ENCODE data around the gene COX8C. TPM values are rescaled to one million over a fixed set of nuclear protein-coding genes. Genes with fewer than 3 reads are reported as not detected.

The COX8C gene
- total RNA-seq, 3 donors from 2014 or later, result not detected

- Mint-ChIP-seq H3K36me3 (ENCODE audit: insufficient read depth) (peaks cover 16% of the 10 kb centered on the region), H3K4me1 (ENCODE audit: low read depth) (peaks cover 34% of the 10 kb centered on the region)
Observed at GRCh38 chr14:93316716-93317115, 30.3 kb upstream of the COX8C start.

GRCh38 chr14:93317210-93317874 is 29.6 kb upstream of the COX8C start:
- peaks cover 17% of the 10 kb centered on the region for H3K36me3 Mint-ChIP-seq (ENCODE audit: insufficient read depth)
- H3K4me1 Mint-ChIP-seq (ENCODE audit: low read depth), result peaks cover 35% of the 10 kb centered on the region
- H3K9me3 Mint-ChIP-seq, result no peaks in the 10 kb centered on the region
- H3K27me3 Mint-ChIP-seq (ENCODE audit: low read depth), result no peaks in the 10 kb centered on the region
- no peak overlapping the region for H3K4me3 Mint-ChIP-seq
- DNase-seq (no peak), ATAC-seq (no peak)

More at GRCh38 chr14:93316716-93317115, 30.3 kb upstream of the COX8C start:
- DNase-seq (no peak), ATAC-seq (no peak)
- H3K9me3 Mint-ChIP-seq, result no peaks in the 10 kb centered on the region
- H3K4me3 Mint-ChIP-seq, result no peak overlapping the region
- H3K27me3 Mint-ChIP-seq (ENCODE audit: low read depth), result no peaks in the 10 kb centered on the region

GRCh38 chr14:93317875-93318807 is 28.8 kb upstream of the COX8C start:
- ATAC-seq (no peak), DNase-seq (no peak)
- Mint-ChIP-seq H3K4me1 (ENCODE audit: low read depth) (peaks cover 35% of the 10 kb centered on the region), H3K4me3 (no peak overlapping the region), H3K9me3 (no peaks in the 10 kb centered on the region), H3K36me3 (ENCODE audit: insufficient read depth) (peaks cover 17% of the 10 kb centered on the region), H3K27me3 (ENCODE audit: low read depth) (no peaks in the 10 kb centered on the region)

GRCh38 chr14:93318927-93319326 is 28.1 kb upstream of the COX8C start:
- no peak for ATAC-seq
- no peak for DNase-seq
- Mint-ChIP-seq H3K4me1 (ENCODE audit: low read depth) (peaks cover 42% of the 10 kb centered on the region), H3K36me3 (ENCODE audit: insufficient read depth) (peaks cover 25% of the 10 kb centered on the region), H3K27me3 (ENCODE audit: low read depth) (no peaks in the 10 kb centered on the region), H3K4me3 (no peak overlapping the region), H3K9me3 (no peaks in the 10 kb centered on the region)

- Mint-ChIP-seq H3K4me3 (no peak overlapping the region), H3K4me1 (ENCODE audit: low read depth) (peaks cover 42% of the 10 kb centered on the region), H3K9me3 (no peaks in the 10 kb centered on the region)
Observed at GRCh38 chr14:93319494-93319893, 27.5 kb upstream of the COX8C start.

GRCh38 chr14:93319958-93320357 is 27.0 kb upstream of the COX8C start:
- Mint-ChIP-seq H3K4me3 (no peak overlapping the region), H3K36me3 (ENCODE audit: insufficient read depth) (peaks cover 30% of the 10 kb centered on the region), H3K9me3 (no peaks in the 10 kb centered on the region), H3K27me3 (ENCODE audit: low read depth) (no peaks in the 10 kb centered on the region), H3K4me1 (ENCODE audit: low read depth) (peaks cover 46% of the 10 kb centered on the region)
- no peak for DNase-seq
- ATAC-seq, result no peak

More at GRCh38 chr14:93319494-93319893, 27.5 kb upstream of the COX8C start:
- DNase-seq (no peak), ATAC-seq (no peak)
- Mint-ChIP-seq H3K36me3 (ENCODE audit: insufficient read depth) (peaks cover 27% of the 10 kb centered on the region), H3K27me3 (ENCODE audit: low read depth) (no peaks in the 10 kb centered on the region)

- H3K36me3 Mint-ChIP-seq (ENCODE audit: insufficient read depth), result peaks cover 30% of the 10 kb centered on the region
- DNase-seq (no peak), ATAC-seq (no peak)
- no peaks in the 10 kb centered on the region for H3K27me3 Mint-ChIP-seq (ENCODE audit: low read depth)
- H3K4me3 Mint-ChIP-seq, result no peak overlapping the region
- no peaks in the 10 kb centered on the region for H3K9me3 Mint-ChIP-seq
- H3K4me1 Mint-ChIP-seq (ENCODE audit: low read depth), result peaks cover 46% of the 10 kb centered on the region
Observed at GRCh38 chr14:93320489-93320888, 26.5 kb upstream of the COX8C start.

- peaks cover 51% of the 10 kb centered on the region for H3K4me1 Mint-ChIP-seq (ENCODE audit: low read depth)
- ATAC-seq (no peak), DNase-seq (no peak)
- peaks cover 23% of the 10 kb centered on the region for H3K36me3 Mint-ChIP-seq (ENCODE audit: insufficient read depth)
- H3K9me3 Mint-ChIP-seq, result no peaks in the 10 kb centered on the region
- H3K4me3 Mint-ChIP-seq, result no peak overlapping the region
- H3K27me3 Mint-ChIP-seq (ENCODE audit: low read depth), result no peaks in the 10 kb centered on the region
Observed at GRCh38 chr14:93322929-93323599, 23.9 kb upstream of the COX8C start.

GRCh38 chr14:93323600-93324174 is 23.3 kb upstream of the COX8C start:
- peaks cover 21% of the 10 kb centered on the region for H3K36me3 Mint-ChIP-seq (ENCODE audit: insufficient read depth)
- peaks cover 49% of the 10 kb centered on the region for H3K4me1 Mint-ChIP-seq (ENCODE audit: low read depth)
- H3K4me3 Mint-ChIP-seq, result no peak overlapping the region
- H3K27me3 Mint-ChIP-seq (ENCODE audit: low read depth), result no peaks in the 10 kb centered on the region
- ATAC-seq, result no peak
- no peaks in the 10 kb centered on the region for H3K9me3 Mint-ChIP-seq
- no peak for DNase-seq

- Mint-ChIP-seq H3K4me3 (no peak overlapping the region), H3K9me3 (no peaks in the 10 kb centered on the region), H3K36me3 (ENCODE audit: insufficient read depth) (peaks cover 18% of the 10 kb centered on the region), H3K27me3 (ENCODE audit: low read depth) (no peaks in the 10 kb centered on the region), H3K4me1 (ENCODE audit: low read depth) (peaks cover 52% of the 10 kb centered on the region)
- ATAC-seq, result no peak
- no peak for DNase-seq
Observed at GRCh38 chr14:93326196-93326595, 20.8 kb upstream of the COX8C start.

GRCh38 chr14:93328546-93328945 is 18.4 kb upstream of the COX8C start:
- no peak for ATAC-seq
- Mint-ChIP-seq H3K27me3 (ENCODE audit: low read depth) (no peaks in the 10 kb centered on the region), H3K4me1 (ENCODE audit: low read depth) (peaks cover 56% of the 10 kb centered on the region), H3K4me3 (no peak overlapping the region), H3K9me3 (no peaks in the 10 kb centered on the region), H3K36me3 (ENCODE audit: insufficient read depth) (peaks cover 10% of the 10 kb centered on the region)
- DNase-seq, result no peak

GRCh38 chr14:93329965-93330608 is 16.9 kb upstream of the COX8C start:
- peaks cover 54% of the 10 kb centered on the region for H3K4me1 Mint-ChIP-seq (ENCODE audit: low read depth)
- no peaks in the 10 kb centered on the region for H3K9me3 Mint-ChIP-seq
- DNase-seq (no peak), ATAC-seq (no peak)
- H3K4me3 Mint-ChIP-seq, result peak overlapping the region; percentile 2
- H3K27me3 Mint-ChIP-seq (ENCODE audit: low read depth), result no peaks in the 10 kb centered on the region
- no peaks in the 10 kb centered on the region for H3K36me3 Mint-ChIP-seq (ENCODE audit: insufficient read depth)

GRCh38 chr14:93330609-93331000 is 16.4 kb upstream of the COX8C start:
- no peaks in the 10 kb centered on the region for H3K36me3 Mint-ChIP-seq (ENCODE audit: insufficient read depth)
- peak overlapping the region; percentile 93 for H3K4me3 Mint-ChIP-seq

More at GRCh38 chr14:93330609-93331000, 16.4 kb upstream of the COX8C start:
- DNase-seq (no peak), ATAC-seq (no peak)
- Mint-ChIP-seq H3K4me1 (ENCODE audit: low read depth) (peaks cover 54% of the 10 kb centered on the region), H3K27me3 (ENCODE audit: low read depth) (no peaks in the 10 kb centered on the region), H3K9me3 (no peaks in the 10 kb centered on the region)
